SK-N-SH (cell line): ENCODE measurements around the gene TADA2A. TPM values are rescaled to one million over a fixed set of nuclear protein-coding genes. Genes with fewer than 3 reads are reported as not detected.
A peak's percentile ranks its signal among the peaks of the same experiment; 100 is the strongest.
"Not testable (repeated sequence)": the region's sequence is repeated elsewhere in the genome, so short reads cannot be mapped to it uniquely, and the experiment has no call there.

Source experiments
- CTCF ChIA-PET: fragments of 300-600, 350-600 bp; formaldehyde crosslinking; extraction: SDS; loops from one replicate; lab custom pipeline; 2021; lab: Yijun Ruan, JAX
- POLR2A ChIA-PET: fragments of 350-600 bp; sonication (Branson Sonifier 250); formaldehyde crosslinking; extraction: SDS; loops from one replicate; lab custom pipeline; 2020; ENCODE audit warnings: antibody characterized with exemption, inconsistent platforms; lab: Yijun Ruan, JAX
- DNase-seq: peaks from one replicate; pipeline ENCODE4 v3.0.0; 2012
- H2AFZ ChIP-seq: fragments of 200-600 bp; sonication (generic); 2 replicates; pipeline ENCODE4 v1.8.1; 2016; ENCODE audit warnings: antibody characterized with exemption, mild to moderate bottlenecking, low read depth
- H3F3A ChIP-seq: fragments of 200-600 bp; sonication (generic); replicated peaks from 2 replicates; pipeline ENCODE3; 2016; ENCODE audit warnings: antibody characterized with exemption, mild to moderate bottlenecking; ENCODE audit not compliant: insufficient read depth
- H3K27ac ChIP-seq, 2 experiments: fragments of 200-500 bp in 1 of 2; fragments of 200-600 bp in 1 of 2; sonication (Bioruptor generic) in 1 of 2; sonication (generic), shearing (Covaris generic) in 1 of 2; 2 replicates each; pipeline versions ENCODE4 v1.5.1 to v1.6.1; 2014 to 2016; ENCODE audit warnings: low read depth in 2 of 2, inconsistent platforms in 1 of 2, low read length in 1 of 2, mild to moderate bottlenecking in 1 of 2, mixed read lengths in 1 of 2
- H3K27me3 ChIP-seq: fragments of 200-600 bp; sonication (generic), shearing (Covaris generic); 2 replicates; pipeline ENCODE4 v1.6.1; 2016; ENCODE audit warnings: mixed run types; ENCODE audit not compliant: insufficient read depth
- H3K36me3 ChIP-seq, 2 experiments: fragments of 200-500 bp in 1 of 2; fragments of 200-600 bp in 1 of 2; sonication (Bioruptor generic) in 1 of 2; sonication (generic) in 1 of 2; replicated peaks in 1 of 2; 2 replicates each; pipeline versions ENCODE3 to v1.5.1; 2014 to 2016; ENCODE audit warnings: low read length in 1 of 2, mild to moderate bottlenecking in 1 of 2; ENCODE audit not compliant: insufficient read depth in 2 of 2, control insufficient read depth in 1 of 2
- H3K4me1 ChIP-seq, 2 experiments: fragments of 200-500 bp in 1 of 2; fragments of 200-600 bp in 1 of 2; sonication (Bioruptor generic) in 1 of 2; sonication (generic), shearing (Covaris generic) in 1 of 2; 2 replicates each; pipeline versions ENCODE4 v1.5.1 to v1.6.1; 2014 to 2016; ENCODE audit warnings: low read depth in 1 of 2, low read length in 1 of 2, mixed run types in 1 of 2; ENCODE audit not compliant: insufficient read depth in 2 of 2, control insufficient read depth in 1 of 2
- H3K4me2 ChIP-seq: fragments of 200-600 bp; sonication (generic), shearing (Covaris generic); 2 replicates; pipeline ENCODE4 v1.6.1; 2017; ENCODE audit warnings: mixed run types
- H3K4me3 ChIP-seq, 2 experiments: fragments of 200-500 bp in 1 of 2; fragments of 200-600 bp in 1 of 2; sonication (Bioruptor generic) in 1 of 2; sonication (generic), shearing (Covaris generic) in 1 of 2; 2 replicates each; pipeline versions ENCODE4 v1.5.1 to v1.8.1; 2014 to 2016; ENCODE audit warnings: low read depth in 2 of 2, inconsistent platforms in 1 of 2, low read length in 1 of 2, mild to moderate bottlenecking in 1 of 2, mixed read lengths in 1 of 2, moderate library complexity in 1 of 2
- H3K79me2 ChIP-seq: fragments of 200-600 bp; sonication (generic); 2 replicates; pipeline ENCODE4 v1.8.1; 2017; ENCODE audit warnings: mild to moderate bottlenecking; ENCODE audit not compliant: insufficient read depth
- H3K9ac ChIP-seq: fragments of 200-600 bp; sonication (generic); 2 replicates; pipeline ENCODE4 v1.6.1; 2017; ENCODE audit warnings: mixed run types
- H3K9me2 ChIP-seq: fragments of 200-600 bp; sonication (generic); 2 replicates; pipeline ENCODE4 v1.6.1; 2017; ENCODE audit warnings: mixed run types
- H3K9me3 ChIP-seq: fragments of 200-600 bp; sonication (generic); 2 replicates; pipeline ENCODE4 v1.6.1; 2017; ENCODE audit warnings: mixed run types, mild to moderate bottlenecking, moderate library complexity
- H4K20me1 ChIP-seq: fragments of 200-600 bp; sonication (generic); 2 replicates; pipeline ENCODE4 v1.6.1; 2017; ENCODE audit warnings: mild to moderate bottlenecking, mixed run types; ENCODE audit not compliant: insufficient read depth
- CHD2 ChIP-seq: fragments of 150-350 bp; IDR thresholded peaks from 2 replicates; pipeline ENCODE4 v1.6.1; 2018; ENCODE audit warnings: low read length; ENCODE audit not compliant: partially characterized antibody
- EP300 ChIP-seq, 2 experiments: IDR thresholded peaks; 2 replicates each; pipeline versions ENCODE4 v1.4.0 to v1.6.1; 2012; ENCODE audit warnings: borderline replicate concordance in 1 of 2, low read depth in 1 of 2, low read length in 1 of 2
- FOSL2 ChIP-seq: IDR thresholded peaks from 2 replicates; pipeline ENCODE4 v1.4.0; 2012; ENCODE audit warnings: low read depth, mild to moderate bottlenecking, moderate library complexity, borderline replicate concordance
- FOXJ3 ChIP-seq: sonication (generic); formaldehyde crosslinking; IDR thresholded peaks from 2 replicates; pipeline ENCODE4 v1.5.1; 2020; ENCODE audit warnings: mild to moderate bottlenecking, missing genetic modification reagents
- FOXM1 ChIP-seq: IDR thresholded peaks from 2 replicates; pipeline ENCODE4 v1.4.0; 2012; ENCODE audit warnings: low read depth, mild to moderate bottlenecking
- GATA2 ChIP-seq: sonication (generic); formaldehyde crosslinking; IDR thresholded peaks from 2 replicates; pipeline ENCODE4 v1.5.0; 2020; ENCODE audit warnings: mild to moderate bottlenecking, missing genetic modification reagents
- JUND ChIP-seq: IDR thresholded peaks from 2 replicates; pipeline ENCODE4 v1.4.0; 2012
- MXI1 ChIP-seq: IDR thresholded peaks from 2 replicates; pipeline ENCODE4 v1.6.1; 2012; ENCODE audit warnings: mild to moderate bottlenecking, low read depth, low read length, improper control_type of control experiment
- NRF1 ChIP-seq: IDR thresholded peaks from 2 replicates; pipeline ENCODE4 v1.6.1; 2012; ENCODE audit warnings: low read depth, mild to moderate bottlenecking, low read length
- RAD21 ChIP-seq: IDR thresholded peaks from 2 replicates; pipeline ENCODE4 v1.6.1; 2012; ENCODE audit warnings: mild to moderate bottlenecking, low read length
- RCOR1 ChIP-seq: fragments of 150-350 bp; IDR thresholded peaks from 2 replicates; pipeline ENCODE4 v1.6.1; 2017; ENCODE audit warnings: antibody characterized with exemption, low read length
- RFX5 ChIP-seq: IDR thresholded peaks from 2 replicates; pipeline ENCODE4 v1.6.1; 2012; ENCODE audit warnings: mild to moderate bottlenecking, improper control_type of control experiment, low read length
- SMC3 ChIP-seq: IDR thresholded peaks from 2 replicates; pipeline ENCODE4 v1.6.1; 2012; ENCODE audit warnings: low read depth, low read length, improper control_type of control experiment
- TAF1 ChIP-seq: IDR thresholded peaks from 2 replicates; pipeline ENCODE4 v1.6.1; 2012; ENCODE audit warnings: low read depth, mild to moderate bottlenecking, low read length, moderate library complexity, borderline replicate concordance
- TCF12 ChIP-seq: IDR thresholded peaks from 2 replicates; pipeline ENCODE4 v1.4.0; 2012
- USF1 ChIP-seq: IDR thresholded peaks from 2 replicates; pipeline ENCODE4 v1.4.0; 2012; ENCODE audit warnings: low read depth, borderline replicate concordance
- USF2 ChIP-seq: fragments of 150-350 bp; IDR thresholded peaks from 2 replicates; pipeline ENCODE4 v1.6.1; 2017; ENCODE audit warnings: antibody characterized with exemption, low read length, low read depth, borderline replicate concordance
- ZBTB33 ChIP-seq: IDR thresholded peaks from 2 replicates; pipeline ENCODE4 v1.4.0; 2012; ENCODE audit warnings: low read depth, borderline replicate concordance
- WGBS: methylation state at CpG from one replicate; pipeline ENCODE4 v1.1.6; 2017; ENCODE audit warnings: low lambda C conversion rate; 5-methylcytosine and 5-hydroxymethylcytosine counted together
- polyA plus RNA-seq, 3 experiments: library from polyadenylated mRNA; depleted of rRNA; stranded (reverse); fragments of >200 nt; gene quantifications; 2 replicates each; pipeline ENCODE4 v1.2.3, GENCODE V29; 2012
- TF ChIP-seq, protein P1 (sequence below): IDR thresholded peaks from 2 replicates; pipeline ENCODE4; 2012

TADA2A gene
- polyA plus RNA-seq, 1 of the 3 experiments (the other 2 are of a cell fraction), result 9.7 TPM

DNA sequence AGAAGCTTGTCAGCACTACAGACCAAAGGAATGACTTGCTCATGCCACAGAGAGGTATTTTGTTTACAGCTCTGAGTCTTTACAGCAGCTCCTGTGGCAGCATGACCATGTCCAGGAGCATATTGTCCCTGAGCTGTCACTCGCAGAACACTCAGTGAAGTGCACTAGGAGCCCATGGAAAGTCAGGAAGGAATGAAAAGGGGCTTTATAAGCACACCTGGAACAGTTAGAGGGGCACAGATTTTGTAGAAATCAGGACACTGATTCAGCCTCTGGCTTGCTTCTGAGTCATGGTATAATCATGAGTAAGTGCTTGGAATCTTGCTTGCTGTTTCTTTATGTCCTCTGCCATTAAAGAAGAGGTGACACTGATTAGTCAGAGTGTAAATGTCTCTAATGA is 41.0 kb downstream of the TADA2A start (continued):
- TF ChIP-seq SMC3 (no peak), FOXJ3 (no peak), CHD2 (no peak), RCOR1 (no peak), GATA2 (CRISPR knock-in tag) (no peak), RFX5 (no peak), JUND (peak; percentile 64), NRF1 (no peak), USF1 (no peak), RAD21 (no peak), USF2 (no peak), FOSL2 (peak; percentile 74), EP300 (IDR thresholded peaks at IDR 0.05; ENCODE audit: borderline replicate concordance in 1 of 2, low read depth in 1 of 2, low read length in 1 of 2) (peak in 1 of 2 experiments; percentile 33; a peak in 1 of 4 replicates)
- TF ChIP-seq, protein P1, sequence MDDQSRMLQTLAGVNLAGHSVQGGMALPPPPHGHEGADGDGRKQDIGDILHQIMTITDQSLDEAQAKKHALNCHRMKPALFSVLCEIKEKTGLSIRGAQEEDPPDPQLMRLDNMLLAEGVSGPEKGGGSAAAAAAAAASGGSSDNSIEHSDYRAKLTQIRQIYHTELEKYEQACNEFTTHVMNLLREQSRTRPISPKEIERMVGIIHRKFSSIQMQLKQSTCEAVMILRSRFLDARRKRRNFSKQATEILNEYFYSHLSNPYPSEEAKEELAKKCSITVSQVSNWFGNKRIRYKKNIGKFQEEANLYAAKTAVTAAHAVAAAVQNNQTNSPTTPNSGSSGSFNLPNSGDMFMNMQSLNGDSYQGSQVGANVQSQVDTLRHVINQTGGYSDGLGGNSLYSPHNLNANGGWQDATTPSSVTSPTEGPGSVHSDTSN, result peak; percentile 63

GRCh38 chr17:37450112-37450511 is 43.4 kb downstream of the TADA2A start:
- H3K4me2 ChIP-seq, result no peak overlapping the region
- H2AFZ ChIP-seq, result no peak overlapping the region
- TF ChIP-seq RCOR1 (no peak), TCF12 (no peak), USF1 (no peak), TAF1 (no peak), FOXM1 (no peak), MXI1 (no peak), ZBTB33 (no peak), SMC3 (no peak)
- TF ChIP-seq, all 33 proteins: peak for 0
- WGBS, result 95% methylated on average over 6 of the region's 6 CpGs
- Histone ChIP-seq H3K4me1 (peaks cover 0 to 27% of the 10 kb centered on the region in 2 experiments; a peak in 1 of 4 replicates), H3K79me2 (0 out of 2 replicates have a peak, but pooled peaks cover 9% of the 10 kb centered on the region), H3K27ac (no peak overlapping the region), H3K36me3 (peaks cover 8 to 9% of the 10 kb centered on the region in 2 experiments), H3K9me3 (no peaks in the 10 kb centered on the region), H3K9ac (no peak overlapping the region), H3F3A (peaks cover 15% of the 10 kb centered on the region), H4K20me1 (no peaks in the 10 kb centered on the region; the same call in 1 of the 2 replicates), H3K4me3 (no peak overlapping the region), H3K9me2 (no peaks in the 10 kb centered on the region), H3K27me3 (no peaks in the 10 kb centered on the region)
- ChIA-PET CTCF (interaction anchor here (1.2 to 2.9 kb wide), 3 partner anchors 12 to 33 kb away, joined by 3 to 13 read pairs (median 3); no protein-coding TSS in a partner anchor), POLR2A (interaction anchor here (0.5 kb wide), 1 partner anchor 184 kb away, joined by 5 read pairs; no protein-coding TSS in a partner anchor)
- no peak for DNase-seq

DNA sequence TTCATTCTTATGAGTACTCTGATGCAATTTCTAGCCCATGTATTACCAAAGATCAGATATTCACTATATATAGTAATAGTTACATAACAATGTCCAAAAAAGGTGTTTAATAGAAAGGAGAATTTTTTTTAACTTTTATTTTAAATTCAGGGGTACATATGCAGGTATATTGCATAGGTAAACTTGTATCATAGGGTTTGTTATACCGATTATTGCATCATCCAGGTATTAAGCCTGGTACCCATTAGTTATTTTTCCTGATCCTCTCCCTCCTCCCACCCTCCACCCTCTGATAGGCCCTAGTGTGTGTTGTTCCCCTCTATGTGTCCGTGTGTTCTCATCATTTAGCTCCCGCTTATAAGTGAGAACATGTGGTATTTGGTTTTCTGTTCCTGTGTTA is 51.1 kb downstream of the TADA2A start:
- H3K27me3 ChIP-seq, H3K4me2 ChIP-seq, POLR2A ChIA-PET, CTCF ChIA-PET, H3K4me3 ChIP-seq, H4K20me1 ChIP-seq, H2AFZ ChIP-seq, H3K9me3 ChIP-seq, H3K4me1 ChIP-seq, H3K9ac ChIP-seq, H3K79me2 ChIP-seq, H3K9me2 ChIP-seq, DNase-seq: not testable (repeated sequence)
- Histone ChIP-seq H3F3A (peaks cover 21% of the 10 kb centered on the region), H3K27ac (peak overlapping the region in 1 of 2 experiments; percentile 88; a peak in 1 of 4 replicates), H3K36me3 (peaks cover 0 to 30% of the 10 kb centered on the region in 2 experiments)
- 80% methylated on average over 3 of the region's 3 CpGs for WGBS
